ENCODE data around the gene LPIN1.
"Not testable (repeated sequence)": the region's sequence is repeated elsewhere in the genome, so short reads cannot be mapped to it uniquely, and the experiment has no call there.

Gene LPIN1

DNA sequence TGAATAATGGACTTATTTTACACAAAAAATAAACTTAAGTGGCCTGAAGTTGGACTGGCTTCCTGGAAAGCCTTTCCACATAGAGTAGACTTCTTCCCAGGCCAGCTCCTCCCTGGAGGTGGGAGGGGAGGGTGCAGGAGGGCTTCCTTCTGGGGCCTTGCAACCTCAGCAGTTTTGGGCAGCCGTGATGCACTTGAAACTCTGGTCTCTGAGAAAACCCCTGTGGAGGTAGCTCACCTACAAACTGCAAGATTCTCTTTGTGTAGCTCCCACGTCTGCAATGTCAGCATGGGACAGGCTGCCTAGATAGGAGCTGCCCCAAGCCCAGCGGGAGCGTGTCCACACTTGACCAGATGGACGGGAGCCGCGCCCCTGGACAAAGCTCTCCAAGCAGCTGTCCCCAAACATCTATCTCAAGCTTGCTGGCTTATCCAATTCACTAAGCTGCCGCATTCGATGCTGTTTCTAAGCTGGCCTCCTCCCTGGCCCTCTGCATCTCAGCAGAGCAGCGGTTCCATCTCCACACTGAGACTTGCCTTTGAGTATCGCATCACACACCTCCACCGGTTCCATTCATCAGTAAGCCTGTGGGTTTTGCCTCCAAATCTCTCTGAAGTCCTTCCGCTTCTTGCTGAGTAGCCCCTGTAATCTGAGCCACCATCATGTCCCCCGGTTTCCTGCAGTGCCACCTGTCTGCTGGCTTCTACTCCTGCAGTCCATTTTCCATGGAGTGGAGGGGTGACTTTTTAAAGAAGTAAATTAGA, 1.6 kb upstream of the LPIN1 start:
- DNase-seq: peak; percentile 26 to 66

DNA sequence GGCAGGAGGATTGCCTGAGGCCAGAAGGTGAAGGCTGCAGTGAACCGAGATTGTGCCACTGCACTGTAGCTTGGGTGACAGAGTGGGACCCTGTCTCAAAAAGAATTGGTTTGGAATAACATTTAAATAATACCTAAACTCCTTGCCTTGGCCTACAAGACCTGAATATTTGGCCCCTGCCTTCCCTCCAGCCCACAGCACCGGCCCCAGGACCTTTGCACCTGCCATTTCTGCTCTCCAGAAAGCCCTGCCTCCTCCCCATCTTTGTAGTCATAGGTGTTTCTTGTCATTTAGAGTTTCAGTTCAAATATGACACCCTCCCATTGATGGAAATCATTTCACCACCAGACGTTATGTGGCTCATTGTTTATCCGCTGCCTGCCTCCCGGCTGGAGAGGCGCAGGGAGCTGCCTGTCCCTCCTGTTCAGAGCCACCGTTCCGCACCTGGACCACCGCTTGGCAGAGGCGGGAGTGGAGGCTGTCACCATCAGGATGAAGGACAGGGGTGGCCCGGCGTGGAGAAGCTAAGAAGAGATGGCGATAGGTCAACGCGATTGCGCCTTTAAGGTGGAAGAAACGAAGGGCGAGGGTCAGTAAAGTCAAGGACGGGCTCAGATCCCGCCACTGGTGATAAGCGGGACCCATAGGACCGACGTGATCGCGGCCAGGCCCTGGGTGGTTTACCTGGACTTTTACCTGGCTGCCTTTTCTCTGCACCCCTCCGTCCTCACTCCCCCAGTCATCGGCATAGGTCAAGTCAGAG, 638 bp upstream of the LPIN1 start:
- no peak for DNase-seq

DNA sequence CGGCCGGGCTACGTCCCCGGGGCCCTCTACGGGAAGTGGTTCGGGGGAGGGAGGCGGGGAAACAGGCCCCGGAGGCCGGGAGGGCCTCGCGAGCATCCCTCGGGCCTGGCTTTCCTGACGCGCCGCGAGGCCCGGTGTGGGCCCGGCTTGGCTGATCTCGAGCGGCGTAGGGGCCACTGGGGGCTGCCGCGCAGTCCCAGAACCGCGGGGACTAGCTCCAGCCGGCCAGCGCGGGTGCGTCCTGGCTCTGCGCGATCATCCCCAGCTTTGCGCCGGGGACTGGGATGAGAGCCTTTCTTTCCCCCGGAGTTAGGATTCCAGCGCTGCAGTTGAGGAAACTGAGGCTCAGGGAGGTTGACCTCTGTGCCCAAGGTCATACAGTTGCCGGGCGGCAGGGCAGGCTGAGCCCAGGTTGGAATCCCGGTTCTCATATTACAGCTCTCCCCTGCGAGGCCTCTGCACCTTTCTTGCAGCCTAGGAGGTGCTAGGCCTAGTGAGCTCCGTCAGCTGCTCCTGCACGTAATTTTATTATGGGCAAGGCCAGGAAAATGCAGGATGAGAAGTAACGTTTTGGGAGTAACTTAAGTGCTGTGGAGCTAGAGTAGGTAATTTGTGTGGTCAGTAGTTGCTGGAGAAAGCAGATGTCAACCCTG, 501 bp downstream of the LPIN1 start:
- peak; percentile 29 to 76 for DNase-seq

DNA sequence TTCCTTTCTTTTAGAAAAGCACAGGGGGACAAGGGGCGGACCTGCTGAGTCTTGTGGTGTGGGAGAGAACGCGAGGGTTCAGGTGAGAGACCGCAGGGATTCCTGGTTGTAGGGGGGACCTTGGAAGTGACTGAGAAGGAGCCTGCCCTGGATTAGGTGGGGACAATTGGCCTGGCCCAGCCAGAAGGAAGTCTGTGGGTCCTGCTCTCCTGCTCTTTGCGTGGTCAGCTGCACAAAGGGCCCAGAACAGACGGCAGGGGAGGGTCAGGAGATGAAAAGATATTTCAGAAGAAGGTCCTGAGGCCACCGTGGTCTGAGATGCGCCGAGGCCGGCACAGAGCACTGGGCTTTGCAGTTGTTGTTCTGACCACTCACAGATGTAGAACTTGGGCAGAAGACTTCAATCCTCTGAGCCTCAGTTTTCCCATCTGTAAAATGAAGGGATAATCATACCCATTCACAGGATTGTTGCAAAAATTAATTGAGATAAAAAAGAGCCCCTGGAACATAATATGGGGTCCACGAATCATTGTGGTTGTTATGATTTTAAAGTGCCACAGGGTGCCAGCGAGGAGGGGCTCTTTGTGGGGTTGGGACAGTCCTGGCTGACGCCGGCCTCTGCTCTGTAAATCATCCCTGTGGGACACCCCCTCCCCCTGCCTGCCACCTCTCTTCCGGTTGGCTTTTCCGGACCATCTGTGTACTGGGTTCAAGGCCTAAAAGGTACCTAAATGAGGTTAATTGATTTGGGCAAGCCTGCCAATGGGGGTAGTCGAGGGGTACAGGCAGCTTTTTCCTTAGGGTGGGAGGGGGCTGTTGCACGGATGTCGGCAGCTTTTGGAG, 1.8 kb downstream of the LPIN1 start:
- DNase-seq: peak in 1 of 2 experiments; percentile 26

DNA sequence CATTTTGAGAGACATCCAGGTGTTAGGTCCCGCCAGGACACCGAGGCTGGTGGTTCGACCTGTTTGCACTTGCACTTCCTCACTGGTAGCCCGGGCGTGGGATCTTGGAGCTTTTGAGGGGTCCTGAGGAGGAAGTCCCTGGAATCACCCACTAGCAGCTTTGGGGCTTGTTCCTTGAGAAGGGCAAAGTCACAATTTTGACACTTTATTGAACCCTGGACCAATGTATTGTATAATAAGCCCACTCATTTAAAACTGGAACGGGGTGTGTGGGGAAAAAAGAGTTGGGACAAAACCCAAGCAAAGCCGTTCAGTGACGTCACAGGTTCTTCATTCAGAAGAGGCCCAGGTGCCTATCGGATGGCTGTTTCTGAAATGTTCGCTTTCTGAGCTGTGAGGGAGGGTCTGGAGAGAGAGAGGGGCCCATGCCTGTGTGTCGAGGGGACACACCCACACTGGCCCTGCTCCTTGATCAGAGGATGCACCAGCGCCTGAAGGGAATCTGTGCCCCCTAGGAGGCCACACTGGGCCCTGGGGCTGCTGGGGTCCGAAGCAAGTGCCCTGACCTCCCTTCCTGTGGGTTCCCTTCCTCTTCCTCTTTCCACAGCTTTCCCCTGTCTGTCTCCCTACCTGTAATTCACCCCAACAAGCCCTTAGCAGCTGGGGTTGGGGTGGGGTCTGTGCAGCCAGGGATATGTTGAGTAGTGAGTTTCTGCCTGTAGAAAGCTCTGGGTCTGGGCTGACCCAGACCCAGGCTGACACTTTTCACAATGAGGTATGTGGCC, 2.6 kb downstream of the LPIN1 start:
- peak in 1 of 2 experiments; percentile 32 for DNase-seq

DNA sequence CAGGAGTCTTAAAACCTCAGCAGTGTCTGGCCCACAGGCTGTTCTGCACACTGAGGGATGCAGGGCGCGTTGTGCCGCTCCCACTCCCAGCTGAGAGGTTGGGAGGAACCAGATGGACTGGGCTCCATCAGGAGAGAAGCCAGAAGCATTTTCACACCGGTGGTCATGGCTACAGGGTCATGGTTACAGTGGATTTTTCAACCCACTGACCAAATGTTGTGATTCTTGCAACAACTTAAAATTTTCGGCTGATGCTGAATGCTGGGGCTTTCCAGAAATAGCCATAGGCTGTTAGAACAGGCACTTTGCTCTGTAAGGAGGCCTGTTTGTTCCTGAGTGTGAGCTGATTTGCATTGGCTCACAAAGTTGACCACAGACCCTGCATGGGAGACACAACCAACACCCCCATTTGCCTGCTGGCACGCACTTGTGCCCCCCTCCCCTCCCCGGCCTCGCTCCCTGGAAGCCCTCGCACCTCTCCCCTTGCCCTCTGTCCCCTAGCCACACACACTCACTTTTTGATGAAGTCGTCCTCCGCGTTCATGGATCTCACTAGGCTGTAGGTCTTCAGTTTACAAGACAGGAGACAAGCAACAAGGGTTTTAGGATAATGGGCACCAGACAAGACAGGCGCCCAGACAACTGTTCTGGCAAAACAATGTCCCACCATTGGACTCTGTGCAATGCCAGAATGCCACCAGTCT, 3.4 kb downstream of the LPIN1 start:
- peak; percentile 77 to 87 for DNase-seq

DNA sequence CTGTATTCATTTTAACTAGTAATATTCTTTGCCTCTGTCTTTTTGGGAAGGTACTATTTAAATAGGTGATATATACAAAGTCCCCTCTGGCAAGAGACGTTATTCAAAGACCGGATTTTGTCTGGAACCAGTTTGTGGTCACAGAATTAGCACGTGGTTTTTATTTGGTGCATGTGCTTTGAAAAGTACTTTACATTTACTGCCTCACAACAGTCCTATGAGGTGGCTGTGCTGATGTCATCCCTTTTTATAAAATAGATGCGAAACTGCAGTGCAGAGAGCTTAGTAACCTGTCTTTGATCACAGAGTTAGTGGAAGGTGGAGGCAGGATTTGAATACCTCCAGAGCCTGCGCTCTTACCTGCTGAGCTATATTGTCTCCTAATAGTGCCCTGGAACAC, 4.0 kb downstream of the LPIN1 start:
- peak; percentile 82 to 83 for DNase-seq

DNA sequence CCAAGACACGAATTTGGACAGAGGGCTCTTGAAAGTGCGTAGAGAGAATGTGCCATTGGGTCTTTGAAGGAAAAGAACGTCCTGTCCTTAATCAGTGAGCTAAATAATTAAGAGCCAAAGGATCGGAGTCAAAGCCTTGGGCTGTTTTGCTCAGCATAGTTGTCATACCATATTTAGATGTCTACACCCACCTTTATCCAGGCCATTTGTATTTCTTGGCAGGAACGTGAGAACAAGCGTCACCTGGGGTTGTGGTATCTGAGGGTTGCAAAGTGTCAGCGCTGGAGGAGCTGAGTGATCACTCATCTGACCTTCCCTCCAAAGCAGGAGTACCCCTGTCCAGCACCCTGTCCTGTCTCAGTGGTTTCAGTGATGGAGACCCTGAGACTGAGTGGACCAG, 4.5 kb downstream of the LPIN1 start:
- peak in 1 of 2 experiments; percentile 20 for DNase-seq

DNA sequence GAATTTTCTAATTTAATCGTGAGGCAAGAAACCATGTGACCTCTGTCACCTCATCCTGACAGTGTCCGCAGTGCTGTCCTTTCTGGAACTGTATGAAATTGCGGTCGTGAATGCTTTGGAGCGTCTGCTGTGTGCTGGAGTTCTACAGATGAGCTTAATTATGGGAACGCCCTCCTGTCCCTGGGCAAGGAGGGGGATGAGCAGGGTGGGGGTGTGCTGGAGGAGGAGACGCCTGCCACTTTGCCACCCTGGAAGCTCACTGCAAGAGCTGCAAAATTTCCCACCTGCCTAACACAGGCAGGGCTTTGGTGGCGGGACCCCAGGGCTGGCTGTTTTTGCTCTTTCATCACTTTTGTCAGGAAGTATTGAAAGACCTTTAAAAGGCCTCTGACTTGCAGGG, 6.5 kb downstream of the LPIN1 start:
- DNase-seq: peak in 1 of 2 experiments; percentile 34

DNA sequence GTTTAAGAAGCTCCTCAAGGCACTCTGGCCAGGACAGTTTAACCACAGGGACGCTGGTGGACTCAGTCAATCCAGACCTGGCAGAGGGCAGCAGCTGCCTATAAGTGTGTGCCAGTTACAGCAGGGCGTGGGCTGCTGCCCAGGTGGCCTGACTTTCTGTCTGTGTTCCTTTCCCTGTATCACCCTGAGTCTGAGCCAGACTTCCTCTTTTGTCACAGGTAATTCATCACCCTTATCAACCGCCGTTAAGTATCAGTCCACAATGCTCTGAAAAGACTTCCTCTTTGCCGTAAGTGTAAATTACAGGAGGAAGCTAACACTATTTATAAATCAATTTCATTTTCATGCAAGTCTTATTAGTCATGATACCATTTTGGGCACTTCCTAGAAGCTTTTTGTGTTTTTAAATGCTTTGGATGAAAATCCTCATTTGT, 7.0 kb downstream of the LPIN1 start:
- DNase-seq: peak; percentile 66 to 75

DNA sequence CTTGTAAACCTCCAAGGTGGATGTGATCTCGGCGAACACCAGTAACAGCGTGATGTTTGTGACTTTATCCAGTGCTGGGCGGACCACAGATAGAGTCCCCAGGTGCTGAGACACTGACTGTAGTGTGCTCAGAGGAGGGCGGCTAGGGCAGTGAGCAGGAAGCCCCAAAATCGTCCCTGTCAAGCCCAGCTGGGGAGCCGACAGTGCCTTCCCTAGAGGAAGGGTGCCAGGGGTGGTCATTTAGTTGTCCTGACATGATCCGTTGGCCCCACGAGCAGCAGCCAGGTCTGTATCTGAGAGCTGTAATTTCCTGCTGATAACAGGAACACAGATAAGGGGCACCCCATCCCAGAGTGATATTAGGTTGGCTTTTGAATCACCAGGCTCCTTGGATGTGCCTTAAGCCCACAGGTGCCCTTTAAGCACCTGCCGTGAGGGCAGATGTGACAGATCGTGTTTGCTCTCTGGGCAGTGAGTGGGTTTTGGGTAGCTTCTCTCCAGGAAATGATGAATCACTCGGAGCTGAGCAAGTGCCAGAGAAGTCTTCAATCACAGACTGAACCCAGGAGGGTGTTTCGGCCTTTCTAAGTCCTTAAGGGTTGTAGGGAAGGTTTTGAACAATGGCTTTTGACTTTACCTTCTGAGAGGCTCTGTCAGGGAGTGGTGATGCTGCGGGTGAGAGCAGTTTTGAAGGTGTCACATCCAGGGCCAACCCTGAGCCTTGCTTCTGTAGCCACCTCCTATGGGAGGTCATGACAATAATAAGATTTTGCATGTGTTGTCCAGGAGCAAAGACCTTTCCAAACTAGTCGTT, 7.7 kb downstream of the LPIN1 start:
- DNase-seq: peak in 1 of 2 experiments; percentile 70

DNA sequence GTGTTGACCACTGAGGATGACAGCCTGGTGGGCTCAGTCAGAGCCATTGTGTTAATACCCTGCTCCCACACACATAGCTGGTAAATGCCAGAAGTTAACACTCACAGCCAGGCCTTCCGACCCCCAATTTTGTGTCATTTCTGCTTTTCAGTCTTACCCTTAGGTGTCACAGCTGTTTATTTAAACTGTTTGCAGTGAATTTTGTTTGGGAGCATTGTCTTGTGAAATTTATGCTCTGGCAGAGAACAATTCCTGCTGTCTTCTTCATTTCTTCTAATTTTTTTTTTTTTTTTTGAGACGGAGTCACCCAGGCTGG, 8.2 kb downstream of the LPIN1 start:
- no peak for DNase-seq

DNA sequence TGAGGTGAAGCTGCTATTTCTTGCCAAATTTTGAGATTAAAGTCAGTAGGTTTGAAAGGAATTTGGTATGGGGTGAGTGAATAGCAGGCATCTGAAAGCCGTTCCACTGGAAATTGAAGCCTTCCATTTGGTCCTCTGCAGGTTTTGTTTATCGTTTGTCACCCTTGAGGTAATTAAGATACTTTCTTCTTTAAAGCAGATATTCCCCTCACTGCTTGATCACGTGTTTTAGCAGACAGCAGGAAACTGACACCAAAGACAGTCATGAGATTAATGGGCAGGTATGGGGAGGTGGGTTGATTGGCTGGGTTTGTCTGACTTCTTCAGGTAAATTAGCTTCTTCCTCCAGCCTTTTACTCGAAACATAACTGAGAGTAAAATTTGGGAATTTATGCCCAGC, 10.7 kb downstream of the LPIN1 start:
- no peak for DNase-seq

DNA sequence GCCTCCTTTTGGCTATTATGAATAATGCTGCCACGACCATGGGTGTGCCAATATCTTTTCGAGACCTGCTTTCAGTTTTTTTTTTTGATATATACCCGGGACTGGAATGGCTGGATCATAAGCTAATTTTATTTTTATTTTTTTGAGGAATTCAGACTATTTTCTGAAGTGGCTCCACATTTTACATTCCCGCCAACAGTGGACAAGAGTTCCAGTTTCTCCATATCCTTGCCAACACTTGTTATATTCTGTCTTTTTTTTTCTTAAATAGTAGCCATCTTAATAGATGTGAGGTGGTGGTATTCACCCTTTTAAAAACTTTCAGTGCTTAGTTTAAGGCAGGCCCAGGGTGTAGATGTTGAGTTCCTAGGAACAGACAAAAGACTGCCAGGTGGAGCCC, 11.8 kb downstream of the LPIN1 start:
- DNase-seq: no peak

DNA sequence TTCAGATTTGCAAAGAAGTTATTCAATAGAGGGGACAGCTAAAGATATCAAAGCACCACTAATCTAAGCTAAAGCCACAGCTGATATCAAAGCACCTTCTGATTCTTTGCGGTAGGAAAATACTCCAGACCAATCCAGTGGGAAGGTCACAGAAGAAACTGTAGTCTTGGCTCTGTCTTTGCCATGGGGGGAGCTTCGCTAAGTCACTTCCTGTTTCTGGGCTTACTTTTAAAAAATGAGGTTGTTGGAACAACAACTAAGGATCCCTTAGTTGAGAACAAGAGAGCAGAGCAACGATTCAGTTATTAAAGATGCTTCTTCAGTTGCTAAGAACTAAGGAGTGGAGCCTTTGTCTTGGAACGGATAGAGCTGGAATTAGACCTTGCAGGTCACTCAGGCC, 12.2 kb downstream of the LPIN1 start:
- no peak for DNase-seq

DNA sequence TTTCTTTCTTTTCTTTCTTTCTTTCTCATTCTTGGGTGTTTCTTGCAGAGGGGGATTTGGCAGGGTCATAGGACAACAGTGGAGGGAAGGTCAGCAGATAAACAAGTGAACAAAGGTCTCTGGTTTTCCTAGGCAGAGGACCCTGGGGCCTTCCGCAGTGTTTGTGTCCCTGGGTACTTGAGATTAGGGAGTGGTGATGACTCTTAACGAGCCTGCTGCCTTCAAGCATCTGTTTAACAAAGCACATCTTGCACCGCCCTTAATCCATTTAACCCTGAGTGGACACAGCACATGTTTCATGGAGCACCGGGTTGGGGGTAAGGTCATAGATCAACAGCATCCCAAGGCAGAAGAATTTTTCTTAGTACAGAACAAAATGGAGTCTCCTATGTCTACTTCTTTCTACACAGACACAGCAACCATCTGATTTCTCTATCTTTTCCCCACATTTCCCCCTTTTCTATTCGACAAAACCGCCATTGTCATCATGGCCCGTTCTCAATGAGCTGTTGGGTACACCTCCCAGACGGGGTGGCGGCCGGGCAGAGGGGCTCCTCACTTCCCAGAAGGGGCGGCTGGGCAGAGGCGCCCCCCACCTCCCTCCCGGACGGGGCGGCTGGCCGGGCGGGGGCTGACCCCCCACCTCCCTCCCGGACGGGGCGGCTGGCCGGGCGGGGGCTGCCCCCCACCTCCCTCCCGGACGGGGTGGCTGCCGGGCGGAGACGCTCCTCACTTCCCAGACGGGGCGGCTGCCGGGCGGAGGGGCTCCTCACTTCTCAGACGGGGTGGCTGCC, 12.9 kb downstream of the LPIN1 start:
- not testable (repeated sequence) for DNase-seq

DNA sequence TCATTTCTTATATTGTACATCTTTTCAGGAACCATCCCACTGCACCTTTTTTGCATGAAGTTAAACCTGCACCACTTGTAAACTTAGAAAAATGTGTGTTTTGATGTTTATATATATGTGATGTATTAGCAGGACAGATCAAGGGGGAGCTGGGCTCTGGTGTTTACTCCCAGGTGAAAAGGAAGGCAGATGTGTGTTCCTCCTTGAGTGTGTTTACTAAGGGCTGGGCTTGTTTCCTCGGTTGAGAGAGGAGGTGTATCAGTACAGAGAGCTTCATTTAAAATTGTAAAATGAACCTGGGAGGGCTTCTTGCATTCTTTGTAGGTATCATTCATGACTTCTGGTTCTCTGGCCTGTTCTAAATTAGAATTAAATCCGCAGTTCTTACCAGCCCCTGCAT, 14.8 kb downstream of the LPIN1 start:
- DNase-seq: no peak

DNA sequence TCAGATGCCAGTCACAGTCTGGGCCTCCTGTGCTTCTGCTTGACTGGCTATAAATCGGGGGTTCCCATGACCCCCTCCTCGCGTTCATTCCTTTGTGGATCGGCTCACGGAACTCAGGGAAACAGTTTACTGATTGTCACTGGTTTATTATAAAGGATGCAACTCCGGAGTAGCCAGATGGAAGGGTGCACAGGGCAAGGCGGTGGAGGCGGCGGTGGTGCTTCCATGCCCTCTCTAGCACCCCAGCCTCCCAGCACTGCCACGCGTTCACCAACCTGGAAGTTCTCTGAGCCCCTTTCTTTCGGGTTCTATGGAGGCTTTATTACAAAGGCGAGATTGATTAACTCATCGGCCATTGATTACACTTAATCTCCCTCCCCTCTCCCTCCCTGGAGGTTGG, 15.6 kb downstream of the LPIN1 start:
- DNase-seq: no peak

DNA sequence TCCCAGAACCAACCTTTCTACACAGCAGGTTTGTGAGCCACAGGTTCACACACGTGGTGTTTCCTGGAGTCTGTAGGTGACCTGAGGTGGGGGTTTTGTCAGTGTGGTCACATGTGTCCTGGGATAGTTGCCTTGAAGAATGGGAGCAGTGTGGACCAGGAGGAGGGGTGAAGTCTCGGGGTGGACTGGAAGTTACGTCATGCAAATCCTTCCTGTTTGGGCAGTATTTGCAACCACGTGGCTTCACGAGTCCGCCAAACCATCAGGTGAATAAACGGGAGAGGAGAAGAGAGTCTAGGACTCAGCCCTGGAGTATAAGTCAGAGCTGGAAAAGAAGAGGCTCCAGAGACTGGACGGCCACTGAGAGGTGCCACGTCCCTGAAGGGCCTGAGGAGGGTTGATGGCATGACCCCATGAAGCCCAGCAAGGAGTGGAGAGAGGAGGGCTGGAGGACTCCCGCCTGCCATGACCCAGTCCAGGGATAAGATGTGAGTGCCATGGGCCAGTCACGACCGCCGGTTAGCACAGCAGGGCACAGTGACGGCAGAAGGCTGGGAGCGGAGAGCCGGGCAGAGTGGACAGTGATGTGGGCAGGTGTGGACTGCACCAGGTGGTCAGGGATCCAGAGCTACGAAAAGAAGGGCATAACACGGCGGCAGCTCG, 16.5 kb downstream of the LPIN1 start:
- no peak for DNase-seq
